Erythroblast (primary cell): Measurements from ENCODE around the gene MYRIP.

Experiments used
- GATA1 ChIP-seq: IDR thresholded peaks from 2 replicates; pipeline ENCODE4 v1.6.1; 2011; ENCODE audit warnings: low read depth, mild to moderate bottlenecking, control low read depth, low read length, moderate library complexity
- POLR2A ChIP-seq: IDR thresholded peaks from 2 replicates; pipeline ENCODE4 v1.6.1; 2011; ENCODE audit warnings: mild to moderate bottlenecking, low read length

DNA sequence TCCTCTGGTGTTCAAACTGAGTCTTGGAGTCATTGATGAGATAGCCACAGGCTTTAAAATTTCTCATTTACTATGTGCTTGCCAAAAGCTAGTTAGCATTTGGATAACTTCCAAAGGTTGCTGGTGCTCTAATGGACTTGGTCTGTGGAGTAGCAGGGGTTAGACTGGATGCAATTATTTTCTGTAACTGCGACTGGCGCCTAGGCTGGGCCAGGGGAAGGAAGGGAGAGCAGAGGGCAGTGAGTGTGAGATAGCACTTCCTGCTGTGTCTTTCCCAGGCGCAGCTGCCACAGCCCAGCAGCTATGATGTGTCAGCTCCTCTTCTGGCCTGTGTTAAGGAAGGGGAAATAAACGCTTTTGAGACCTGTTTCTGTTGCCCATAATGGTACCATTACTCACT, 98.6 kb downstream of the MYRIP start:
- TF ChIP-seq POLR2A (no peak), GATA1 (no peak)
